SK-N-SH treated with all-trans-retinoic acid at 6 μM for 48 hours (cell line): ENCODE measurements around the gene ZNF578.
"Not testable (repeated sequence)": the region's sequence is repeated elsewhere in the genome, so short reads cannot be mapped to it uniquely, and the experiment has no call there.

Source experiments
- ATAC-seq: fragments of 200-7000 bp; cut with Tn5 transposase; 3 replicates; pipeline ENCODE4 v1.9.1; 2020; ENCODE audit warnings: mild to moderate bottlenecking, moderate library complexity
- ARNTL ChIP-seq: fragments of 450-650 bp; formaldehyde crosslinking; IDR thresholded peaks from 2 replicates; pipeline ENCODE4 v1.5.0; 2020; ENCODE audit warnings: low read depth, mild to moderate bottlenecking, moderate library complexity, borderline replicate concordance
- BACH2 ChIP-seq: fragments of 250-450 bp; sonication (Bioruptor Pico); IDR thresholded peaks from 2 replicates; pipeline ENCODE4 v1.9.0; 2021; ENCODE audit warnings: mild to moderate bottlenecking, borderline replicate concordance
- CSDC2 ChIP-seq: fragments of 250-450 bp; sonication (Bioruptor Pico); IDR thresholded peaks from 2 replicates; pipeline ENCODE4 v1.5.0; 2020; ENCODE audit warnings: mild to moderate bottlenecking, moderate library complexity
- ESRRG ChIP-seq: fragments of 250-450 bp; sonication (Bioruptor Pico); IDR thresholded peaks from 2 replicates; pipeline ENCODE4 v1.6.1; 2021; ENCODE audit warnings: mild to moderate bottlenecking
- GLIS3 ChIP-seq: fragments of 250-450 bp; sonication (Bioruptor Pico); IDR thresholded peaks from 2 replicates; pipeline ENCODE4 v1.5.0; 2020; ENCODE audit warnings: mild to moderate bottlenecking, moderate library complexity
- ISL1 ChIP-seq: fragments of 250-450 bp; sonication (Bioruptor Pico); IDR thresholded peaks from 2 replicates; pipeline ENCODE4 v2.1.2; 2022; ENCODE audit warnings: mild to moderate bottlenecking, moderate library complexity
- OSR1 ChIP-seq: fragments of 250-450 bp; sonication (Bioruptor Pico); IDR thresholded peaks from 2 replicates; pipeline ENCODE4 v1.8.0; 2022; ENCODE audit warnings: moderate library complexity, mild to moderate bottlenecking, inconsistent platforms
- PPARA ChIP-seq: fragments of 250-450 bp; sonication (Bioruptor Pico); IDR thresholded peaks from 2 replicates; pipeline ENCODE4 v1.5.0; 2020; ENCODE audit warnings: mild to moderate bottlenecking, borderline replicate concordance
- RARB ChIP-seq: fragments of 250-450 bp; sonication (Bioruptor Pico); IDR thresholded peaks from 2 replicates; pipeline ENCODE4 v1.8.0; 2021; ENCODE audit warnings: mild to moderate bottlenecking, moderate library complexity
- SNAI2 ChIP-seq: fragments of 250-450 bp; sonication (Bioruptor Pico); IDR thresholded peaks from 2 replicates; pipeline ENCODE4 v1.5.0; 2020; ENCODE audit warnings: mild to moderate bottlenecking, moderate library complexity
- TCF4 ChIP-seq: fragments of 250-450 bp; sonication (Bioruptor Pico); IDR thresholded peaks from 2 replicates; pipeline ENCODE4 v1.8.0; 2021; ENCODE audit warnings: mild to moderate bottlenecking, moderate library complexity, borderline replicate concordance
- TOX ChIP-seq: fragments of 250-450 bp; sonication (Bioruptor Pico); IDR thresholded peaks from 2 replicates; pipeline ENCODE4 v1.8.0; 2021; ENCODE audit warnings: mild to moderate bottlenecking, moderate library complexity, borderline replicate concordance
- ZC3H10 ChIP-seq: fragments of 250-450 bp; sonication (Bioruptor Pico); IDR thresholded peaks from 2 replicates; pipeline ENCODE4 v1.5.1; 2021; ENCODE audit warnings: mild to moderate bottlenecking, moderate library complexity
- ZFP30 ChIP-seq: fragments of 450-650 bp; formaldehyde crosslinking; IDR thresholded peaks from 2 replicates; pipeline ENCODE4 v1.5.0; 2022; ENCODE audit warnings: mild to moderate bottlenecking, moderate library complexity
- ZNF565 ChIP-seq: fragments of 450-650 bp; formaldehyde crosslinking; conservative IDR thresholded peaks from 2 replicates; pipeline ENCODE4 v1.5.0; 2020; ENCODE audit warnings: low read depth, mild to moderate bottlenecking, moderate library complexity
- ZNF70 ChIP-seq: fragments of 450-650 bp; formaldehyde crosslinking; IDR thresholded peaks from 2 replicates; pipeline ENCODE4 v1.5.0; 2020; ENCODE audit warnings: mild to moderate bottlenecking, moderate library complexity
- ZNF8 ChIP-seq: fragments of 450-650 bp; formaldehyde crosslinking; IDR thresholded peaks from 2 replicates; pipeline ENCODE4 v1.5.0; 2020; ENCODE audit warnings: mild to moderate bottlenecking, moderate library complexity
- TF ChIP-seq, protein P1 (sequence below): fragments of 250-450 bp; sonication (Bioruptor Pico); IDR thresholded peaks from 2 replicates; pipeline ENCODE4 v1.5.1; 2021; ENCODE audit warnings: mild to moderate bottlenecking, moderate library complexity
- TF ChIP-seq, protein P2 (sequence below): fragments of 250-450 bp; sonication (Bioruptor Pico); IDR thresholded peaks from 2 replicates; pipeline ENCODE4 v1.5.0; 2020; ENCODE audit warnings: mild to moderate bottlenecking, moderate library complexity
- TF ChIP-seq, protein P3 (sequence below): fragments of 250-450 bp; sonication (Bioruptor Pico); IDR thresholded peaks from 2 replicates; pipeline ENCODE4 v1.8.0; 2020; ENCODE audit warnings: mild to moderate bottlenecking, moderate library complexity, borderline replicate concordance
- TF ChIP-seq, protein P4 (sequence below): fragments of 250-450 bp; sonication (Bioruptor Pico); IDR thresholded peaks from 2 replicates; pipeline ENCODE4 v1.8.0; 2021; ENCODE audit warnings: low read depth, mild to moderate bottlenecking, moderate library complexity, borderline replicate concordance

Gene ZNF578

DNA sequence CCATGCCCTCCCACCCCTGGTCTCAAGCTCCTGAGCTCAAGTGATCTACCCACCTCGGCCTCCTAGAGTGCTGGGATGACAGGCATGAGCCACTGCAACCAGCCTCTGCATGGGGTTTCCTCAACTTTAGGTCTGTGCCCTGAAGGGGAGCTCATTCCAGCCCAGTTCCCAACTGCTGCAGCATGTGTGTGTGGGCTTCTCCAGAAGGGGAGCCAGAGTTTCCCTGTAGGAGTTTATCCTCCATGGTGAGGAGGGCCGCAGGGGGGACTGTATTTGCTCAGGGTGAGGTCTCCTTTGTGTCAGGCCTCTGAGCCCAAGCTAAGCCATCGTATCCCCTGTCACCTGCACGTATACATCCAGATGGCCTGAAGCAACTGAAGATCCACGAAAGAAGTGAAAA, 62.8 kb downstream of the ZNF578 start (continued):
- TF ChIP-seq OSR1 (CRISPR knock-in tag) (no peak), ZNF70 (no peak), BACH2 (no peak), ZNF8 (CRISPR knock-in tag) (no peak)

DNA sequence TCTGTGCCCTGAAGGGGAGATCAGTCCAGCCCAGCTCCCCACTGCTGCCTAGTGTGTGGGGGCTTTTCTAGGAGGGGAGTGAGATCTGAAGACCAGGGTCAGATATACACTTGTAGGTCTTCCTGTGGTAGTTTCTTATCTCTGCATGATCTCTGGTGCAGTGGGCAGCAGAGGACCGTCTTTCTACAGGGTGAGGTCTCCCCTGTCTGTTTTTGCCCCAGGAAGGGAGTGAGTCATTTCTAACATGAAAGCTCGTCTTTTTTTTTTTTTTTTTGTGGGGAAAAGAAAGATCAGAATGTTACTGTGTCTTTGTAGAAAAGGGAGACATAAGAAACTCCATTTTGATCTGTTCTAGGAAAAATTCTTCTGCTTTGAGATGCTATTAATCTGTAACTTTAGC, 65.3 kb downstream of the ZNF578 start:
- ATAC-seq, result no peak
- TF ChIP-seq BACH2 (no peak), ZNF70 (no peak), ZC3H10 (no peak), SNAI2 (CRISPR knock-in tag) (no peak), PPARA (CRISPR knock-in tag) (no peak), ISL1 (CRISPR knock-in tag) (no peak), TOX (CRISPR knock-in tag) (no peak), ARNTL (CRISPR knock-in tag) (no peak), ESRRG (CRISPR knock-in tag) (no peak), RARB (CRISPR knock-in tag) (no peak), OSR1 (CRISPR knock-in tag) (no peak), ZNF8 (CRISPR knock-in tag) (no peak)
- TF ChIP-seq, all 23 proteins: peak for 0

DNA sequence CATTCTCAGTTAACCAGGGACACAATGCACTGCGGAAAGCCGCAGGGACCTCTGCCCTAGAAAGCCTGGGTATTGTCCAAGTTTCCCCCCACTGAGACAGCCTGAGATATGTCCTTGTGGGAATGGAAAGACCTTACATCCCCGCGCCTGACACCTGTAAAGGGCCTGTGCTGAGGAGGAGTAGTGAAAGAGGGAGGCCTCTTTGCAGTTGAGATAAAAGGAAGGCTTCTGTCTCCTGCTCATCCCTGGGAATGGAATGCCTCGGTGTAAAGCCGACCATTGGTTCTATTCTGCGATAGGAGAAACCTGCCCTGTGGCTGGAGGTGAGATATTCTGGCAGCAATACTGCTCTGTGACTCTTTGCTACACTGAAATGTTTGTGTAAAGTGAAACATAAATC, 65.8 kb downstream of the ZNF578 start:
- ATAC-seq, result not testable (repeated sequence)

DNA sequence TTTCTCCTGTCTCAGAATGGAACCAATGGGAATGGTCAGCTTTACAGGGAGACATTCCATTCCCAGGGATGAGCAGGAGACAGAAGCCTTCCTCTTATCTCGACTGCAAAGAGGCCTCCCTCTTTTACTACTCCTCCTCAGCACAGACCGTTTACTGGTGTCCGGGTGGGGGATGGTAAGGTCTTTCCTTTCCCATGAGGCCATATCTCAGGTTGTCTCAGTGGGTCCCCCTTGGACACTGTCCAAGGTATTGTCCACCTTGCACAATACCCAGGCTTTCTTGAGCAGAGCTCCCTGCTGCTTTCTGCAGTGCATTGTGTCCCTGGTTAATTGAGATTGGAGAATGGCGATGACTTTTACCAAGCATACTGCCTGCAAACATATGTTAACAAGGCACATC, 66.7 kb downstream of the ZNF578 start:
- TF ChIP-seq, protein P1, sequence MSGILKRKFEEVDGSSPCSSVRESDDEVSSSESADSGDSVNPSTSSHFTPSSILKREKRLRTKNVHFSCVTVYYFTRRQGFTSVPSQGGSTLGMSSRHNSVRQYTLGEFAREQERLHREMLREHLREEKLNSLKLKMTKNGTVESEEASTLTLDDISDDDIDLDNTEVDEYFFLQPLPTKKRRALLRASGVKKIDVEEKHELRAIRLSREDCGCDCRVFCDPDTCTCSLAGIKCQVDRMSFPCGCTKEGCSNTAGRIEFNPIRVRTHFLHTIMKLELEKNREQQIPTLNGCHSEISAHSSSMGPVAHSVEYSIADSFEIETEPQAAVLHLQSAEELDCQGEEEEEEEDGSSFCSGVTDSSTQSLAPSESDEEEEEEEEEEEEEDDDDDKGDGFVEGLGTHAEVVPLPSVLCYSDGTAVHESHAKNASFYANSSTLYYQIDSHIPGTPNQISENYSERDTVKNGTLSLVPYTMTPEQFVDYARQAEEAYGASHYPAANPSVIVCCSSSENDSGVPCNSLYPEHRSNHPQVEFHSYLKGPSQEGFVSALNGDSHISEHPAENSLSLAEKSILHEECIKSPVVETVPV (CRISPR knock-in tag), result no peak
- TF ChIP-seq RARB (CRISPR knock-in tag) (no peak), TCF4 (CRISPR knock-in tag) (no peak), ESRRG (CRISPR knock-in tag) (no peak), SNAI2 (CRISPR knock-in tag) (no peak), ZNF70 (no peak), ZNF565 (CRISPR knock-in tag) (no peak), ZFP30 (CRISPR knock-in tag) (no peak), GLIS3 (CRISPR knock-in tag) (no peak), ZNF8 (CRISPR knock-in tag) (no peak), CSDC2 (CRISPR knock-in tag) (no peak), BACH2 (no peak), PPARA (CRISPR knock-in tag) (no peak), TOX (CRISPR knock-in tag) (no peak), ISL1 (CRISPR knock-in tag) (no peak)
- TF ChIP-seq, protein P2, sequence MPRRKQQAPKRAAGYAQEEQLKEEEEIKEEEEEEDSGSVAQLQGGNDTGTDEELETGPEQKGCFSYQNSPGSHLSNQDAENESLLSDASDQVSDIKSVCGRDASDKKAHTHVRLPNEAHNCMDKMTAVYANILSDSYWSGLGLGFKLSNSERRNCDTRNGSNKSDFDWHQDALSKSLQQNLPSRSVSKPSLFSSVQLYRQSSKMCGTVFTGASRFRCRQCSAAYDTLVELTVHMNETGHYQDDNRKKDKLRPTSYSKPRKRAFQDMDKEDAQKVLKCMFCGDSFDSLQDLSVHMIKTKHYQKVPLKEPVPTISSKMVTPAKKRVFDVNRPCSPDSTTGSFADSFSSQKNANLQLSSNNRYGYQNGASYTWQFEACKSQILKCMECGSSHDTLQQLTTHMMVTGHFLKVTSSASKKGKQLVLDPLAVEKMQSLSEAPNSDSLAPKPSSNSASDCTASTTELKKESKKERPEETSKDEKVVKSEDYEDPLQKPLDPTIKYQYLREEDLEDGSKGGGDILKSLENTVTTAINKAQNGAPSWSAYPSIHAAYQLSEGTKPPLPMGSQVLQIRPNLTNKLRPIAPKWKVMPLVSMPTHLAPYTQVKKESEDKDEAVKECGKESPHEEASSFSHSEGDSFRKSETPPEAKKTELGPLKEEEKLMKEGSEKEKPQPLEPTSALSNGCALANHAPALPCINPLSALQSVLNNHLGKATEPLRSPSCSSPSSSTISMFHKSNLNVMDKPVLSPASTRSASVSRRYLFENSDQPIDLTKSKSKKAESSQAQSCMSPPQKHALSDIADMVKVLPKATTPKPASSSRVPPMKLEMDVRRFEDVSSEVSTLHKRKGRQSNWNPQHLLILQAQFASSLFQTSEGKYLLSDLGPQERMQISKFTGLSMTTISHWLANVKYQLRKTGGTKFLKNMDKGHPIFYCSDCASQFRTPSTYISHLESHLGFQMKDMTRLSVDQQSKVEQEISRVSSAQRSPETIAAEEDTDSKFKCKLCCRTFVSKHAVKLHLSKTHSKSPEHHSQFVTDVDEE (CRISPR knock-in tag), result no peak
- TF ChIP-seq, protein P3, sequence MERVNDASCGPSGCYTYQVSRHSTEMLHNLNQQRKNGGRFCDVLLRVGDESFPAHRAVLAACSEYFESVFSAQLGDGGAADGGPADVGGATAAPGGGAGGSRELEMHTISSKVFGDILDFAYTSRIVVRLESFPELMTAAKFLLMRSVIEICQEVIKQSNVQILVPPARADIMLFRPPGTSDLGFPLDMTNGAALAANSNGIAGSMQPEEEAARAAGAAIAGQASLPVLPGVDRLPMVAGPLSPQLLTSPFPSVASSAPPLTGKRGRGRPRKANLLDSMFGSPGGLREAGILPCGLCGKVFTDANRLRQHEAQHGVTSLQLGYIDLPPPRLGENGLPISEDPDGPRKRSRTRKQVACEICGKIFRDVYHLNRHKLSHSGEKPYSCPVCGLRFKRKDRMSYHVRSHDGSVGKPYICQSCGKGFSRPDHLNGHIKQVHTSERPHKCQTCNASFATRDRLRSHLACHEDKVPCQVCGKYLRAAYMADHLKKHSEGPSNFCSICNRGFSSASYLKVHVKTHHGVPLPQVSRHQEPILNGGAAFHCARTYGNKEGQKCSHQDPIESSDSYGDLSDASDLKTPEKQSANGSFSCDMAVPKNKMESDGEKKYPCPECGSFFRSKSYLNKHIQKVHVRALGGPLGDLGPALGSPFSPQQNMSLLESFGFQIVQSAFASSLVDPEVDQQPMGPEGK (CRISPR knock-in tag), result no peak
- TF ChIP-seq, protein P4, sequence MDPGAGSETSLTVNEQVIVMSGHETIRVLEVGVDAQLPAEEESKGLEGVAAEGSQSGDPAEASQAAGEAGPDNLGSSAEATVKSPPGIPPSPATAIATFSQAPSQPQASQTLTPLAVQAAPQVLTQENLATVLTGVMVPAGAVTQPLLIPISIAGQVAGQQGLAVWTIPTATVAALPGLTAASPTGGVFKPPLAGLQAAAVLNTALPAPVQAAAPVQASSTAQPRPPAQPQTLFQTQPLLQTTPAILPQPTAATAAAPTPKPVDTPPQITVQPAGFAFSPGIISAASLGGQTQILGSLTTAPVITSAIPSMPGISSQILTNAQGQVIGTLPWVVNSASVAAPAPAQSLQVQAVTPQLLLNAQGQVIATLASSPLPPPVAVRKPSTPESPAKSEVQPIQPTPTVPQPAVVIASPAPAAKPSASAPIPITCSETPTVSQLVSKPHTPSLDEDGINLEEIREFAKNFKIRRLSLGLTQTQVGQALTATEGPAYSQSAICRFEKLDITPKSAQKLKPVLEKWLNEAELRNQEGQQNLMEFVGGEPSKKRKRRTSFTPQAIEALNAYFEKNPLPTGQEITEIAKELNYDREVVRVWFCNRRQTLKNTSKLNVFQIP (CRISPR knock-in tag), result no peak
- no peak for ATAC-seq
